Esophagus (tissue), 2 donors: ENCODE measurements around the gene RMI1. TPM values are rescaled to one million over a fixed set of nuclear protein-coding genes. Genes with fewer than 3 reads are reported as not detected.
A peak's percentile ranks its signal among the peaks of the same experiment; 100 is the strongest.
"Not testable (repeated sequence)": the region's sequence is repeated elsewhere in the genome, so short reads cannot be mapped to it uniquely, and the experiment has no call there.

ENCODE experiments used
- H3K27ac ChIP-seq, 2 donors: one replicate each; pipeline ENCODE4 v1.5.1; 2013; ENCODE audit warnings: low read depth in 2 of 2, mild to moderate bottlenecking in 2 of 2, inconsistent platforms in 1 of 2, low read length in 1 of 2, moderate library complexity in 1 of 2
- H3K27me3 ChIP-seq, 2 donors: one replicate each; pipeline ENCODE4 v1.6.1; 2013; ENCODE audit warnings: low read length in 2 of 2, control low read depth in 1 of 2, mild to moderate bottlenecking in 1 of 2; ENCODE audit not compliant: insufficient read depth in 2 of 2, control insufficient read depth in 1 of 2
- H3K36me3 ChIP-seq, 2 donors: one replicate each; pipeline ENCODE4 v1.6.1; 2013; ENCODE audit warnings: low read length in 1 of 2; ENCODE audit not compliant: control insufficient read depth in 2 of 2, insufficient read depth in 2 of 2
- H3K4me1 ChIP-seq, 2 donors: one replicate each; pipeline ENCODE4 v1.6.1; 2013; ENCODE audit warnings: low read length in 1 of 2; ENCODE audit not compliant: control insufficient read depth in 2 of 2, insufficient read depth in 2 of 2
- H3K4me3 ChIP-seq, 2 donors: one replicate each; pipeline ENCODE4 v1.5.1; 2013; ENCODE audit warnings: low read length in 2 of 2, mild to moderate bottlenecking in 2 of 2, low read depth in 1 of 2, moderate library complexity in 1 of 2
- H3K9me3 ChIP-seq, 2 donors: one replicate each; pipeline ENCODE4 v1.6.1; 2013; ENCODE audit warnings: mild to moderate bottlenecking in 2 of 2, low read depth in 1 of 2, low read length in 1 of 2, moderate library complexity in 1 of 2; ENCODE audit not compliant: control insufficient read depth in 2 of 2, insufficient read depth in 1 of 2
- WGBS, 2 donors: extraction: QIAGEN DNeasy Blood & Tissue Kit; methylation state at CpG; one replicate each; pipeline ENCODE4 v1.1.7; 2013; 5-methylcytosine and 5-hydroxymethylcytosine counted together
- polyA plus RNA-seq, 2 donors: library from polyadenylated mRNA; stranded (reverse); fragments of 200-250 nt; gene quantifications; one replicate each; pipeline ENCODE4 v1.2.3, GENCODE V29; 2013
- donor health status: healthy with polysubstance abuse.
- donor health status: Bipolar disorder and iron deficiency.

The RMI1 gene
- polyA plus RNA-seq, 2 donors: 2.3 to 3.6 TPM

DNA sequence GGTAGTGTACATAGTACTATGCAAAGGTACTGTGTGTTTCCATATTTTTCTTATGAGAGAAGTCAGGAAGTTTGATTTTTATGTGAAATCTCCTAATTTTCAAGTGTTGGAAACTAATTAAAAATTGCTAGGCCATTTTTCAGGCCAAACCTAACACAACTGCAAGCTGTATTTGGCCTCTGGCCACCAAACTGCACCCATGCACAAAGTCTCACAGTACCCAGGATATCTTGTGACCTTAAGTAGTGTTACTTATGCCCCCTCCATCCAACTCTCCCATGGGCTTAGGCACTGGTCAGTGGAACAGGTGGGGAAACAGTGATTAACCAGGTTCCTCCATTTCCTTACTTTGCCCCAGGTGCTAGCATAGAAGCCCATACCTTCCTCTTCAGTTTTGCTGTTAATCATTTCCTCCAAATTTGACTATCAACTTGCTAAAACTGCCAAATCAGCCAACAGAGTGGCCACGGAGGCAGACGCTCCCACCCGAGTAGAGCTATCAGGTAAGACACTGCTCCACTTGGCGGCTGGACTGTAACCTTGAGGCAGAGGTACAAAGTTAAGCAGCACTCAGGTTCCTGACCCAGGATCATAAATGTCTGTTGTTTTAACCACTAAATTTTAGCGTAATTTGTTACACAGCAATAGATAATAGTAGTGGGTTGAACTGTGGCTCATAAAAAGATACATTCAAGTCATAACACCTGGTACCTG is 39.9 kb upstream of the RMI1 start:
- no peaks in the 10 kb centered on the region for H3K4me1 ChIP-seq
- H3K27ac ChIP-seq: no peak overlapping the region
- H3K4me3 ChIP-seq: no peak overlapping the region
- 68 to 83% methylated on average over 5 of the region's 5 CpGs for WGBS, 2 donors
- H3K9me3 ChIP-seq: no peaks in the 10 kb centered on the region
- no peaks in the 10 kb centered on the region for H3K27me3 ChIP-seq
- peaks cover 0 to 2% of the 10 kb centered on the region in 2 donors for H3K36me3 ChIP-seq

DNA sequence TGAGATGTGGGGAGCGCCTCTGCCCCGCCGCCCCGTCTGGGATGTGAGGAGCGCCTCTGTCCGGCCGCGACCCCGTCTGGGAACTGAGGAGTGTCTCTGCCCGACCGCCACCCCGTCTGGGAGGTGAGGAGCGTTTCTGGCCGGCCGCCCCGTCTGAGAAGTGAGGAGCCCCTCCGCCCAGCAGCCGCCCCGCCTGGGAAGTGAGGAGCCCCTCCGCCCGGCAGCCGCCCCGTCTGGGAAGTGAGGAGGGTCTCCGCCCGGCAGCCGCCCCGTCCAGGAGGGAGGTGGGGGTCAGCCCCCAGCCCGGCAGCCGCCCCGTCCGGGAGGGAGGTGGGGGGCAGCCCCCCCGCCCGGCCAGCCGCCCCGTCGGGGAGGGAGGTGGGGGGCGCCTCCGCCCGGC is 32.5 kb upstream of the RMI1 start:
- H3K4me1 ChIP-seq, H3K36me3 ChIP-seq, H3K27me3 ChIP-seq, H3K4me3 ChIP-seq, H3K27ac ChIP-seq, H3K9me3 ChIP-seq: not testable (repeated sequence)
- WGBS, 2 donors: 96 to 98% methylated on average over 8 to 36 of the region's 39 CpGs

DNA sequence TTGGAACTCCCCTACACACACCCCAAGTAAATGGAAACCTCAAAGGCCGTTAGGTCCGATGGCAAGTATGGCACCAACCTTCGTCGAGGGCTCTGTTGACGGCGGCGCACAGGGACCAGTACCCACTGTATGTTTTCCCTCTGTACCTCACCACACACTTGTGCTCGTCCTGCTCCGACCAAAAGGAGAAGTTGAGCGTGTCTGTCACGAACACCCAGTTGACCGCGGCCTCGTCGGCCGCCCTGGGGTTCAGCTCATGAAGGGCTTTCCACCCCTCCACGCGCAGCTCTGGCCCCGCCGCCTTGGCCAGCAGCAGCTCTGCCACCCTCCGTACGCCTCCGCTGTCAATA is 24.5 kb upstream of the RMI1 start:
- H3K36me3 ChIP-seq: no peaks in the 10 kb centered on the region
- peaks cover 0 to 3% of the 10 kb centered on the region in 2 donors for H3K4me1 ChIP-seq
- H3K27me3 ChIP-seq: no peaks in the 10 kb centered on the region
- peak overlapping the region; percentile 66 to 82 for H3K4me3 ChIP-seq
- peak overlapping the region; percentile 85 to 89 for H3K27ac ChIP-seq
- no peaks in the 10 kb centered on the region for H3K9me3 ChIP-seq
- WGBS, 2 donors: 6 to 7% methylated on average over 23 of the region's 23 CpGs

DNA sequence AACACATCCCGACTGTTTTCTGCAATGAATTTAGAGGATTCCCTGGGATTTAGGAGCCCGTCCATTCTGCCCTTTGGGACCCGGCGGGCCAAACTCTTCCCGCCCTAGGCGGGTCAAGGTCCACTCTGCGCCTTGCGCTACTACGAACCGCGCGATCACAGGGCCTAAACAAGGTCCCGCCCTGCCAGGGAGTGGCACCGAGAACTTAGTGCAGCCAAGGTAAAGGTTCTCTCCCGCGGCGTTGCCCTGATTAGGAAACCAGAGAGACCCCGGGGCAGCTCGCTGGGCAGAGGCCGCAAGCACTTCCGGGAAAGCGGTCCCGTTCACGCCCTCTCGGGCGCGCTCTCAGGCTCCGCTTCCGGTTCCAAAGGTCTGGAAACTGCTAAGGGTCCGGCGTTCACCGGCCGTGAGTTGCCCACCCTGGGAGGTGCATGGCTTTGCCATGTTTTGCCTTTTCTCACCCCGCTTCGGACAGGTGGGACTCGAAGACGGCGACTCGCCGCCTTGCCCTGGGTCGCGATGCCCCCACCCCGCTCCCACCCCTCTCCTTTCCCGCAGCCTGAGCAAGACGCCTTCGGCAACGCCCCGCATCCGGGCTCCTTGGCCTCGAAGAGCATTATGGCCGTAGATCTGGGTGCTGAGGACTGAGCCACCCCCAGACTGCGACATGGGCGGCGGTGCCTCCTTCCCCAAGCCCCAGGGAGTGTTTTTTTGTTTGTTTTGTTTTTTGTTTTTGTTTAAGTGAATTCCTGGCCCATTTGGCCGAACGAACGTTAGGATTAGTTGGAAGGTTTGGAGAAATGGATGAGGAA is 24.0 kb upstream of the RMI1 start:
- Histone ChIP-seq H3K4me3 (peak overlapping the region; percentile 66 to 82), H3K27me3 (no peaks in the 10 kb centered on the region), H3K36me3 (no peaks in the 10 kb centered on the region), H3K27ac (peak overlapping the region; percentile 85 to 89), H3K9me3 (no peaks in the 10 kb centered on the region), H3K4me1 (peaks cover 0 to 3% of the 10 kb centered on the region in 2 donors)
- 2 to 3% methylated on average over 57 of the region's 57 CpGs for WGBS, 2 donors

DNA sequence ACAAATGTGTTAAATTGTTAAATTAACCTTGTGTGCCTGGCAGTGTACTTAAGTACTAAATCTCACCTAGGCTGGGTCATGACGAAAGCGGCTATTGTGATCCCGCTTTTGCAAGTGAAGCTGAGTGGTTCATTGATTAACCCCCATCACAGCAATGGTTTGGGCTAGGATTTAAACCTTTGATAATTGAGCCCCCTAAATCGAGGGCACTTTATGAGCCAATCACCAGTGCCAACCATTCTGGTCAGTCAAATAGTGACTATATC is 23.4 kb upstream of the RMI1 start:
- peaks cover 0 to 3% of the 10 kb centered on the region in 2 donors for H3K4me1 ChIP-seq
- 38 to 45% methylated on average over 4 of the region's 4 CpGs for WGBS, 2 donors
- no peaks in the 10 kb centered on the region for H3K9me3 ChIP-seq
- H3K36me3 ChIP-seq: no peaks in the 10 kb centered on the region
- H3K27me3 ChIP-seq: no peaks in the 10 kb centered on the region
- peak overlapping the region in 1 of 2 donors; percentile 82 for H3K4me3 ChIP-seq
- peak overlapping the region; percentile 85 to 89 for H3K27ac ChIP-seq

DNA sequence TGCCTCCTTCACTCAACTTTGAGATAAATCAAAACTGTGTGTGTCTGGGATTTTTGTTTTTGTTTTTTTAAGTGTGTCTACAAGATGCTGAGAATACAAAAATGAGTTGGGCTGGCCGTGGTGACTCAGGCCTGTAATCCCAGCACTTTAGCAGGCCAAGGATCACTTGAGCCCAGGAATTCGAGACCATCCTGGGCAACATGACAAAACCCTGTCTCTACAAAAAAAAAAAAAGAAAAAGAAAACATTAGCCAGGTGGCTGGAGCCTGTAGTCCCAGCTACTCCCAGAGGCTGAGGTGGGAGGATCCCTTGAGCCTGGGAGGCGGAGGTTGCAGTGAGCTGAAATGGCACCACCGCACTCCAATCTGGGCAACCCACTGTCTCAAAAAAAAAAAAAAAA is 21.5 kb upstream of the RMI1 start:
- Histone ChIP-seq H3K27ac (no peak overlapping the region), H3K36me3 (no peaks in the 10 kb centered on the region), H3K4me3 (no peak overlapping the region), H3K4me1 (peaks cover 0 to 3% of the 10 kb centered on the region in 2 donors), H3K9me3 (no peaks in the 10 kb centered on the region), H3K27me3 (no peaks in the 10 kb centered on the region)
- 55 to 59% methylated on average over 4 of the region's 4 CpGs for WGBS, 2 donors

DNA sequence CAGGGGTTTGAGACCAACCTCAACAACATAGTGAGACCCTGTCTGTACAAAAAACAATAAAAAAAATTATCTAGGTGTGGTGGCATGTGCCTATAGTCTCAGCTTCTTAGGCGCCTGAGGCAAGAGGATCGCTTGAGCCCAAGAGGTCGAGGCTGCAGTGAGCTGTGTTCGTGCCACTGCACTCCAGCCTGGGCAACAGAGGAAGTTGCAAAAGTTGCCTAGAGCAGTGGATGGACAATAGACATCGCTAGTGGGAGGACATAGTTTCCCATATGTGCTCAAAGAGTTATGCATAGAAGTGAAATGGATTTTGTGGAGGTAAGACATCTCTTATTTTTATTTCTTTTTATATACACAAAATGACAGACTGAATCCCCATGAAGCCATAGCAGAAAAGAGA is 19.6 kb upstream of the RMI1 start:
- Histone ChIP-seq H3K27me3 (no peaks in the 10 kb centered on the region), H3K27ac (no peak overlapping the region), H3K36me3 (no peaks in the 10 kb centered on the region), H3K4me1 (peaks cover 0 to 2% of the 10 kb centered on the region in 2 donors), H3K9me3 (no peaks in the 10 kb centered on the region), H3K4me3 (no peak overlapping the region)
- WGBS, 2 donors: 85 to 88% methylated on average over 5 of the region's 5 CpGs

DNA sequence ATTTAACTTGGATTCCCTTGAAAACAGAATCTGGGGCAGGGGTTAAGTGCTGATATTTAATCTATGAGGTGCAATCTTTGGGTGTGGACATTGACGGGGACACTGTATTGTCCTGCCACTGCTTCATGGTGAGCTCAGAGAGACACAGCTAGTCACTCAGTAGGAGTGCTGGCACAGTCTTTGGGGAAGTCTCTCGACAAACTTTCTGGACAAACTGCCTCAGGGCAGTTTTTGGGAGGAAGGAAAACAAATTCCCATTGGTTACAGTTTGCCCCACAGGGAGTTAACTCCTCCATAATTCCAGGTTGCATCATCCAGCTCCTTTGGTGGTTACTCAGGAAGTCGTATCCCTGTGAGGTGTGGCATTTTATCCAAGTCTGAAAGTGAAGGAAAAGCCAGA is 18.4 kb upstream of the RMI1 start:
- H3K36me3 ChIP-seq: no peaks in the 10 kb centered on the region
- no peaks in the 10 kb centered on the region for H3K27me3 ChIP-seq
- no peaks in the 10 kb centered on the region for H3K9me3 ChIP-seq
- WGBS, 2 donors: 40 to 54% methylated on average over 3 of the region's 3 CpGs
- no peak overlapping the region for H3K27ac ChIP-seq
- no peak overlapping the region for H3K4me3 ChIP-seq
- no peaks in the 10 kb centered on the region for H3K4me1 ChIP-seq

DNA sequence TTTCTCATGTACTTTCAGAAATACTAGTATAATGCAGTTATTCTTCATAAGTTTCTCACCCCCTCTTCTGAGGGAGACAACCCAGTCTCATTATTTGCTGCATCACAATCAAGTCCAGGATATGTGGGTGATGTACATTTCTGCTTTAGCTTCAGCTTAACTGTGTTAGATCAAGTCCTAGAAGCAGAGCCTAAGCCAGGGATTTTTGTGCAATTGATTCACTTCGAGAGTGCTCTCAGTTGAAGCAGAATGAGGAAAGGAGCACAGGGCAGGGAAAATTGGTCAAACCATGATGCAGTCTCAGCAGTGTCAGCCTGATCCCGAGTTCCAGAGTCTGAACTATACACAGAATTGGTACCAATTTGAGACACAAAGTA is 15.6 kb upstream of the RMI1 start:
- no peaks in the 10 kb centered on the region for H3K4me1 ChIP-seq
- WGBS, 2 donors: 52 to 73% methylated on average over 2 of the region's 2 CpGs
- H3K4me3 ChIP-seq: no peak overlapping the region
- H3K9me3 ChIP-seq: no peaks in the 10 kb centered on the region
- H3K27ac ChIP-seq: peak overlapping the region in 1 of 2 donors; percentile 15
- peaks cover 0 to 2% of the 10 kb centered on the region in 2 donors for H3K36me3 ChIP-seq
- no peaks in the 10 kb centered on the region for H3K27me3 ChIP-seq
